ENCODE results near the gene ORC1. TPM values are rescaled to one million over a fixed set of nuclear protein-coding genes. Genes with fewer than 3 reads are reported as not detected.

ORC1 gene
- total RNA-seq, 1 experiment from 2014 or later: 14.0 TPM

- no peak for TF ChIP-seq CTCF (IDR thresholded peaks at IDR 0.05; ENCODE audit: insufficient read depth in 1 of 2, low read depth in 1 of 2, low read length in 1 of 2, severe bottlenecking in 1 of 2, unreplicated experiment in 1 of 2)
- Histone ChIP-seq H3K4me1 (no peaks in the 10 kb centered on the region), H3K9me3 (no peaks in the 10 kb centered on the region), H3K4me3 (ENCODE audit: low read depth, low read length) (no peak overlapping the region), H3K27me3 (replicated peaks; ENCODE audit: control insufficient read depth, insufficient read depth, low read length) (no peaks in the 10 kb centered on the region), H3K36me3 (ENCODE audit: control insufficient read depth, insufficient read depth, low read length) (no peaks in the 10 kb centered on the region; the same call in 1 of the 2 replicates)
- Mint-ChIP-seq H3K4me3 (ENCODE audit: unreplicated experiment) (no peak overlapping the region), H3K36me3 (ENCODE audit: insufficient read depth, unreplicated experiment) (peaks cover 31% of the 10 kb centered on the region), H3K27ac (ENCODE audit: unreplicated experiment) (no peak overlapping the region), H3K27me3 (ENCODE audit: insufficient read depth, unreplicated experiment) (no peaks in the 10 kb centered on the region), H3K4me1 (ENCODE audit: low read depth, unreplicated experiment) (no peaks in the 10 kb centered on the region), H3K9me3 (ENCODE audit: unreplicated experiment) (no peaks in the 10 kb centered on the region)
- intact Hi-C loops (cut with micrococcal nuclease; ENCODE audit: unreplicated experiment): no loop called here
- ChIA-PET CTCF (no interaction called here), POLR2A (no interaction called here)
- no peak for DNase-seq
- no TSS peak for BruUV-seq (replicated peaks)
Measured at GRCh38 chr1:52436817-52437216, 32.6 kb upstream of the ORC1 start.

GRCh38 chr1:52435650-52436049 is 31.4 kb upstream of the ORC1 start:
- POLR2A ChIA-PET: no interaction called here
- no peak overlapping the region for H3K4me3 Mint-ChIP-seq (ENCODE audit: unreplicated experiment)
- Histone ChIP-seq H3K4me1 (no peaks in the 10 kb centered on the region), H3K36me3 (ENCODE audit: control insufficient read depth, insufficient read depth, low read length) (no peaks in the 10 kb centered on the region; the same call in 1 of the 2 replicates), H3K27me3 (replicated peaks; ENCODE audit: control insufficient read depth, insufficient read depth, low read length) (no peaks in the 10 kb centered on the region), H3K4me3 (ENCODE audit: low read depth, low read length) (no peak overlapping the region), H3K9me3 (no peaks in the 10 kb centered on the region)
- no peak for TF ChIP-seq CTCF (IDR thresholded peaks at IDR 0.05; ENCODE audit: insufficient read depth in 1 of 2, low read depth in 1 of 2, low read length in 1 of 2, severe bottlenecking in 1 of 2, unreplicated experiment in 1 of 2)
- CTCF ChIA-PET: no interaction called here
- peaks cover 27% of the 10 kb centered on the region for H3K36me3 Mint-ChIP-seq (ENCODE audit: insufficient read depth, unreplicated experiment)
- BruUV-seq (replicated peaks): no TSS peak
- H3K27me3 Mint-ChIP-seq (ENCODE audit: insufficient read depth, unreplicated experiment): no peaks in the 10 kb centered on the region
- intact Hi-C loops (cut with micrococcal nuclease; ENCODE audit: unreplicated experiment): no loop called here
- H3K27ac Mint-ChIP-seq (ENCODE audit: unreplicated experiment): no peak overlapping the region
- no peak for DNase-seq
- H3K4me1 Mint-ChIP-seq (ENCODE audit: low read depth, unreplicated experiment): no peaks in the 10 kb centered on the region
- no peaks in the 10 kb centered on the region for H3K9me3 Mint-ChIP-seq (ENCODE audit: unreplicated experiment)

- H3K9me3 Mint-ChIP-seq (ENCODE audit: unreplicated experiment): no peaks in the 10 kb centered on the region
- no peak for TF ChIP-seq CTCF (IDR thresholded peaks at IDR 0.05; ENCODE audit: insufficient read depth in 1 of 2, low read depth in 1 of 2, low read length in 1 of 2, severe bottlenecking in 1 of 2, unreplicated experiment in 1 of 2)
- no peak overlapping the region for H3K4me3 ChIP-seq (ENCODE audit: low read depth, low read length)
- ChIA-PET CTCF (no interaction called here), POLR2A (no interaction called here)
- no peaks in the 10 kb centered on the region for H3K9me3 ChIP-seq
- H3K27me3 ChIP-seq (replicated peaks; ENCODE audit: control insufficient read depth, insufficient read depth, low read length): no peaks in the 10 kb centered on the region
- no TSS peak for BruUV-seq (replicated peaks)
- no peak overlapping the region for H3K4me3 Mint-ChIP-seq (ENCODE audit: unreplicated experiment)
- intact Hi-C loops (cut with micrococcal nuclease; ENCODE audit: unreplicated experiment): no loop called here
- no peaks in the 10 kb centered on the region for H3K4me1 ChIP-seq
- no peaks in the 10 kb centered on the region; the same call in 1 of the 2 replicates for H3K36me3 ChIP-seq (ENCODE audit: control insufficient read depth, insufficient read depth, low read length)
- no peaks in the 10 kb centered on the region for H3K4me1 Mint-ChIP-seq (ENCODE audit: low read depth, unreplicated experiment)
- H3K27ac Mint-ChIP-seq (ENCODE audit: unreplicated experiment): no peak overlapping the region
- H3K36me3 Mint-ChIP-seq (ENCODE audit: insufficient read depth, unreplicated experiment): peaks cover 23% of the 10 kb centered on the region
- no peaks in the 10 kb centered on the region for H3K27me3 Mint-ChIP-seq (ENCODE audit: insufficient read depth, unreplicated experiment)
- DNase-seq: no peak
Measured at GRCh38 chr1:52435211-52435610, 31.0 kb upstream of the ORC1 start.
